MM.1S (cell line): ENCODE results near the gene RAB11FIP5.

ENCODE experiments used
- CTCF ChIP-seq: fragments of 300-600 bp; sonication (generic); IDR thresholded peaks from 2 replicates; pipeline ENCODE4 v1.5.1; 2016; ENCODE audit warnings: antibody characterized with exemption, low read length, mixed read lengths
- EZH2 ChIP-seq: fragments of 300-600 bp; sonication (generic); optimal IDR thresholded peaks from 2 replicates; pipeline ENCODE3; 2017; ENCODE audit warnings: low read depth, mild to moderate bottlenecking, antibody characterized with exemption, low read length, mixed read lengths
- EZH2phosphoT487 ChIP-seq: fragments of 300-600 bp; sonication (generic); IDR thresholded peaks from 2 replicates; pipeline ENCODE4 v1.6.1; 2018; ENCODE audit warnings: antibody characterized with exemption, low read length

DNA sequence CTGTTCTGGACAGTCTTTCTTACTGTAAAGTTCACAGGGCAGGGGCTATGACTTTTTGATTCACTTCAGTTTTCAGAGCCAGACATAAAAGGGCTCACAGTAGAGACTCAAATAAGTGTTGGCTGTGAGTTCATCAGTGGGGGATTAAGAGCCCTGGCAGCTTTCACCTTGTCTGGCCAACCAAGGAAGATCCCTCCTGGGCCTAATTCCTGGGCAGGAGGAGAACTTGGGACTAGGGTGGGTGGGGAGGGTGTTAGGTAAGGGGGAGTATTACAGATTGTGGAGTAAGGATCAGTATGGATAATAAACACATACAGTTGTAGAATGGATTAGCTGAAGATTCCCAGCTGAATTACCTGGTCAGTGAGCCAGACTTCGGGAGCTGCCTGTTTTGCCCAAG lies 40.3 kb downstream of the RAB11FIP5 start:
- TF ChIP-seq CTCF (no peak), EZH2 (no peak), EZH2phosphoT487 (no peak)
